GM04504 (cell line): ENCODE results near the gene RPAP2.
"Not testable (repeated sequence)": the region's sequence is repeated elsewhere in the genome, so short reads cannot be mapped to it uniquely, and the experiment has no call there.

Experiments used
- DNase-seq: peaks from one replicate; pipeline ENCODE4 v3.0.0-alpha.2; 2012; ENCODE audit warnings: low read depth

RPAP2 gene

GRCh38 chr1:92376345-92376744, 77.5 kb downstream of the RPAP2 start:
- DNase-seq, result no peak

GRCh38 chr1:92377991-92378390, 79.1 kb downstream of the RPAP2 start:
- DNase-seq, result not testable (repeated sequence)

- no peak for DNase-seq
Measured at GRCh38 chr1:92380867-92381266, 82.0 kb downstream of the RPAP2 start.

GRCh38 chr1:92393966-92394365, 95.1 kb downstream of the RPAP2 start:
- not testable (repeated sequence) for DNase-seq

- no peak for DNase-seq
Measured at GRCh38 chr1:92398519-92398918, 99.7 kb downstream of the RPAP2 start.

GRCh38 chr1:92399076-92399475, 100.2 kb downstream of the RPAP2 start:
- DNase-seq, result no peak

GRCh38 chr1:92404661-92405060, 105.8 kb downstream of the RPAP2 start:
- DNase-seq, result no peak

GRCh38 chr1:92408825-92409224, 110.0 kb downstream of the RPAP2 start:
- no peak for DNase-seq

GRCh38 chr1:92409946-92410549, 111.2 kb downstream of the RPAP2 start:
- no peak for DNase-seq

- no peak for DNase-seq
Measured at GRCh38 chr1:92410706-92411105, 111.8 kb downstream of the RPAP2 start.

GRCh38 chr1:92411511-92411910, 112.7 kb downstream of the RPAP2 start:
- DNase-seq, result peak; percentile 52

GRCh38 chr1:92419642-92420041, 120.8 kb downstream of the RPAP2 start:
- DNase-seq, result no peak

GRCh38 chr1:92424381-92424780, 125.5 kb downstream of the RPAP2 start:
- DNase-seq, result no peak

- no peak for DNase-seq
Measured at GRCh38 chr1:92425617-92426016, 126.8 kb downstream of the RPAP2 start.

- DNase-seq, result no peak
Measured at GRCh38 chr1:92430030-92430429, 131.2 kb downstream of the RPAP2 start.

GRCh38 chr1:92434572-92434971, 135.7 kb downstream of the RPAP2 start:
- not testable (repeated sequence) for DNase-seq

GRCh38 chr1:92439291-92439690, 140.4 kb downstream of the RPAP2 start:
- DNase-seq, result no peak

GRCh38 chr1:92441316-92441696, 142.4 kb downstream of the RPAP2 start:
- DNase-seq, result no peak

GRCh38 chr1:92441697-92442342, 143.0 kb downstream of the RPAP2 start:
- no peak for DNase-seq

GRCh38 chr1:92442351-92442750, 143.5 kb downstream of the RPAP2 start:
- no peak for DNase-seq

- DNase-seq, result no peak
Measured at GRCh38 chr1:92443893-92444292, 145.0 kb downstream of the RPAP2 start.

GRCh38 chr1:92444351-92444750, 145.5 kb downstream of the RPAP2 start:
- peak; percentile 5 for DNase-seq

GRCh38 chr1:92445865-92446264, 147.0 kb downstream of the RPAP2 start:
- no peak for DNase-seq

GRCh38 chr1:92446546-92446945, 147.7 kb downstream of the RPAP2 start:
- no peak for DNase-seq
